ENCODE results near the gene PLCB3. TPM values are rescaled to one million over a fixed set of nuclear protein-coding genes. Genes with fewer than 3 reads are reported as not detected.

Gene PLCB3
- total and polyA plus RNA-seq, 3 experiments from 2014 or later = 0.47 to 13.6 (median 12.5) TPM

- Mint-ChIP-seq H3K27ac (peak overlapping the region in 5 of 8 donors; percentile 54 to 81 (median 67)), H3K4me1 (peaks cover 12 to 36% (median 14%) of the 10 kb centered on the region in 3 donors)
- H3K27ac ChIP-seq (ENCODE audit: low read depth, low read length) = peak overlapping the region; percentile 65
Observed at GRCh38 chr11:64251753-64252002, 348 bp downstream of the PLCB3 start.

GRCh38 chr11:64252003-64252872 lies 908 bp downstream of the PLCB3 start:
- peak overlapping the region; percentile 61 to 95 (median 84) for H3K4me3 Mint-ChIP-seq
- H3K4me1 ChIP-seq (ENCODE audit: insufficient read depth, low read length) = peaks cover 26% of the 10 kb centered on the region
- POLR2A ChIA-PET = interaction anchor here (1.0 to 2.1 kb wide), 4 partner anchors 10 to 49 kb away, joined by 3 to 9 read pairs (median 6); partner anchors contain the start of gene FERMT3
- no peaks in the 10 kb centered on the region for H3K27me3 Mint-ChIP-seq
- DNase-seq = no peak
- H3K27ac Mint-ChIP-seq = peak overlapping the region in 5 of 8 donors; percentile 54 to 81 (median 67)
- H3K9me3 ChIP-seq (ENCODE audit: low read length) = no peaks in the 10 kb centered on the region
- H3K27ac ChIP-seq (ENCODE audit: low read depth, low read length) = peak overlapping the region; percentile 65
- CTCF ChIA-PET = interaction anchor here (0.8 to 13.4 kb wide), 8 partner anchors 9 to 90 kb away, joined by 3 to 124 read pairs (median 12); partner anchors contain the start of genes CATSPERZ, ESRRA, FERMT3 and FKBP2
- peaks cover 11 to 31% (median 14%) of the 10 kb centered on the region in 3 donors for H3K4me1 Mint-ChIP-seq
- H3K9me3 Mint-ChIP-seq = no peaks in the 10 kb centered on the region
- H3K27me3 ChIP-seq (ENCODE audit: insufficient read depth, low read length, poor library complexity, severe bottlenecking) = no peaks in the 10 kb centered on the region
- peaks cover 0 to 12% (median 0%) of the 10 kb centered on the region in 3 donors for H3K36me3 Mint-ChIP-seq
- no peaks in the 10 kb centered on the region for H3K36me3 ChIP-seq (ENCODE audit: insufficient read depth, low read length)
- H3K4me3 ChIP-seq (ENCODE audit: low read length) = peak overlapping the region; percentile 66

More at GRCh38 chr11:64251753-64252002, 348 bp downstream of the PLCB3 start:
- H3K36me3 ChIP-seq (ENCODE audit: insufficient read depth, low read length) = no peaks in the 10 kb centered on the region
- peaks cover 26% of the 10 kb centered on the region for H3K4me1 ChIP-seq (ENCODE audit: insufficient read depth, low read length)
- H3K27me3 Mint-ChIP-seq = no peaks in the 10 kb centered on the region
- H3K36me3 Mint-ChIP-seq = peaks cover 0 to 11% (median 0%) of the 10 kb centered on the region in 3 donors
- H3K9me3 ChIP-seq (ENCODE audit: low read length) = no peaks in the 10 kb centered on the region
- peak overlapping the region; percentile 66 for H3K4me3 ChIP-seq (ENCODE audit: low read length)
- no peak for DNase-seq
- no peaks in the 10 kb centered on the region for H3K9me3 Mint-ChIP-seq
- CTCF ChIA-PET = interaction anchor here (0.8 to 13.4 kb wide), 11 partner anchors 9 to 90 kb away, joined by 3 to 124 read pairs (median 7); partner anchors contain the start of genes CATSPERZ, ESRRA, FERMT3 and FKBP2
- no peaks in the 10 kb centered on the region for H3K27me3 ChIP-seq (ENCODE audit: insufficient read depth, low read length, poor library complexity, severe bottlenecking)
- peak overlapping the region; percentile 61 to 95 (median 84) for H3K4me3 Mint-ChIP-seq
- POLR2A ChIA-PET = interaction anchor here (0.5 to 2.3 kb wide), 5 partner anchors 9 to 50 kb away, joined by 3 to 9 read pairs (median 7); partner anchors contain the start of gene FERMT3

- Histone ChIP-seq H3K27ac (ENCODE audit: low read depth, low read length) (no peak overlapping the region), H3K4me1 (ENCODE audit: insufficient read depth, low read length) (peaks cover 26% of the 10 kb centered on the region), H3K4me3 (ENCODE audit: low read length) (no peak overlapping the region), H3K36me3 (ENCODE audit: insufficient read depth, low read length) (no peaks in the 10 kb centered on the region), H3K9me3 (ENCODE audit: low read length) (no peaks in the 10 kb centered on the region), H3K27me3 (ENCODE audit: insufficient read depth, low read length, poor library complexity, severe bottlenecking) (no peaks in the 10 kb centered on the region)
- Mint-ChIP-seq H3K27ac (peak overlapping the region in 1 of 8 donors; percentile 41), H3K27me3 (no peaks in the 10 kb centered on the region), H3K36me3 (peaks cover 0 to 17% (median 0%) of the 10 kb centered on the region in 3 donors), H3K4me3 (peak overlapping the region in 5 of 7 donors; percentile 8 to 68 (median 41)), H3K9me3 (no peaks in the 10 kb centered on the region), H3K4me1 (peaks cover 10 to 28% (median 11%) of the 10 kb centered on the region in 3 donors)
- ChIA-PET CTCF (interaction anchor here (1.3 to 13.4 kb wide), 5 partner anchors 17 to 65 kb away, joined by 3 to 124 read pairs (median 9); partner anchors contain the start of genes CATSPERZ, ESRRA, FERMT3 and PRDX5), POLR2A (interaction anchor here (1.0 to 2.1 kb wide), 2 partner anchors 16 to 47 kb away, joined by 4 to 9 read pairs; partner anchors contain the start of gene FERMT3)
- no peak for DNase-seq
Observed at GRCh38 chr11:64253043-64253442, 1.7 kb downstream of the PLCB3 start.

- peaks cover 26% of the 10 kb centered on the region for H3K4me1 ChIP-seq (ENCODE audit: insufficient read depth, low read length)
- peak overlapping the region in 5 of 7 donors; percentile 8 to 68 (median 29) for H3K4me3 Mint-ChIP-seq
- H3K36me3 Mint-ChIP-seq = peaks cover 0 to 19% (median 0%) of the 10 kb centered on the region in 3 donors
- no peak for DNase-seq
- POLR2A ChIA-PET = no interaction called here
- peaks cover 6 to 27% (median 11%) of the 10 kb centered on the region in 3 donors for H3K4me1 Mint-ChIP-seq
- no peaks in the 10 kb centered on the region for H3K9me3 Mint-ChIP-seq
- no peaks in the 10 kb centered on the region for H3K9me3 ChIP-seq (ENCODE audit: low read length)
- H3K27ac ChIP-seq (ENCODE audit: low read depth, low read length) = no peak overlapping the region
- H3K36me3 ChIP-seq (ENCODE audit: insufficient read depth, low read length) = no peaks in the 10 kb centered on the region
- H3K27me3 Mint-ChIP-seq = no peaks in the 10 kb centered on the region
- H3K4me3 ChIP-seq (ENCODE audit: low read length) = no peak overlapping the region
- CTCF ChIA-PET = interaction anchor here (1.0 to 2.2 kb wide), 5 partner anchors 11 to 64 kb away, joined by 3 to 9 read pairs (median 5); partner anchors contain the start of genes FERMT3, PRDX5 and TRMT112
- H3K27me3 ChIP-seq (ENCODE audit: insufficient read depth, low read length, poor library complexity, severe bottlenecking) = no peaks in the 10 kb centered on the region
- peak overlapping the region in 1 of 8 donors; percentile 69 for H3K27ac Mint-ChIP-seq
Observed at GRCh38 chr11:64253481-64253880, 2.2 kb downstream of the PLCB3 start.

GRCh38 chr11:64254326-64254725 lies 3.0 kb downstream of the PLCB3 start:
- Histone ChIP-seq H3K4me1 (ENCODE audit: insufficient read depth, low read length) (peaks cover 26% of the 10 kb centered on the region), H3K27ac (ENCODE audit: low read depth, low read length) (no peak overlapping the region), H3K9me3 (ENCODE audit: low read length) (no peaks in the 10 kb centered on the region), H3K36me3 (ENCODE audit: insufficient read depth, low read length) (no peaks in the 10 kb centered on the region), H3K27me3 (ENCODE audit: insufficient read depth, low read length, poor library complexity, severe bottlenecking) (no peaks in the 10 kb centered on the region), H3K4me3 (ENCODE audit: low read length) (no peak overlapping the region)
- Mint-ChIP-seq H3K36me3 (peaks cover 0 to 22% (median under 1%) of the 10 kb centered on the region in 3 donors), H3K27ac (peak overlapping the region in 1 of 8 donors; percentile 69), H3K4me1 (peaks cover 7 to 27% (median 11%) of the 10 kb centered on the region in 3 donors), H3K9me3 (no peaks in the 10 kb centered on the region), H3K27me3 (no peaks in the 10 kb centered on the region), H3K4me3 (peak overlapping the region in 1 of 7 donors; percentile 72)
- ChIA-PET CTCF (interaction anchor here (0.7 to 2.2 kb wide), 6 partner anchors 8 to 63 kb away, joined by 3 to 9 read pairs (median 4); partner anchors contain the start of genes FERMT3, PRDX5 and TRMT112), POLR2A (interaction anchor here (0.6 kb wide), 1 partner anchor 13 kb away, joined by 6 read pairs; no protein-coding TSS in a partner anchor)
- no peak for DNase-seq

- Histone ChIP-seq H3K9me3 (ENCODE audit: low read length) (no peaks in the 10 kb centered on the region), H3K27ac (ENCODE audit: low read depth, low read length) (no peak overlapping the region), H3K36me3 (ENCODE audit: insufficient read depth, low read length) (no peaks in the 10 kb centered on the region), H3K27me3 (ENCODE audit: insufficient read depth, low read length, poor library complexity, severe bottlenecking) (no peaks in the 10 kb centered on the region), H3K4me3 (ENCODE audit: low read length) (no peak overlapping the region), H3K4me1 (ENCODE audit: insufficient read depth, low read length) (peaks cover 24% of the 10 kb centered on the region)
- Mint-ChIP-seq H3K4me1 (peaks cover 8 to 30% (median 13%) of the 10 kb centered on the region in 3 donors), H3K27me3 (no peaks in the 10 kb centered on the region), H3K4me3 (no peak overlapping the region), H3K27ac (peak overlapping the region in 1 of 8 donors; percentile 43), H3K36me3 (peaks cover 0 to 31% (median 3%) of the 10 kb centered on the region in 3 donors), H3K9me3 (no peaks in the 10 kb centered on the region)
- POLR2A ChIA-PET = no interaction called here
- CTCF ChIA-PET = interaction anchor here (0.7 to 2.7 kb wide), 4 partner anchors 9 to 49 kb away, joined by 3 to 9 read pairs (median 5); no protein-coding TSS in a partner anchor
- DNase-seq = no peak
Observed at GRCh38 chr11:64255135-64256128, 4.1 kb downstream of the PLCB3 start.

GRCh38 chr11:64256300-64256699 lies 5.0 kb downstream of the PLCB3 start:
- ChIA-PET POLR2A (interaction anchor here (0.6 kb wide), 1 partner anchor 30 kb away, joined by 3 read pairs; no protein-coding TSS in a partner anchor), CTCF (interaction anchor here (1.0 to 2.7 kb wide), 3 partner anchors 45 to 52 kb away, joined by 3 to 7 read pairs (median 4); no protein-coding TSS in a partner anchor)
- H3K27ac Mint-ChIP-seq = no peak overlapping the region
- H3K9me3 Mint-ChIP-seq = no peaks in the 10 kb centered on the region
- Histone ChIP-seq H3K27me3 (ENCODE audit: insufficient read depth, low read length, poor library complexity, severe bottlenecking) (no peaks in the 10 kb centered on the region), H3K27ac (ENCODE audit: low read depth, low read length) (no peak overlapping the region), H3K9me3 (ENCODE audit: low read length) (no peaks in the 10 kb centered on the region), H3K4me3 (ENCODE audit: low read length) (no peak overlapping the region), H3K4me1 (ENCODE audit: insufficient read depth, low read length) (peaks cover 17% of the 10 kb centered on the region), H3K36me3 (ENCODE audit: insufficient read depth, low read length) (no peaks in the 10 kb centered on the region)
- peaks cover 0 to 31% (median 3%) of the 10 kb centered on the region in 3 donors for H3K36me3 Mint-ChIP-seq
- H3K4me3 Mint-ChIP-seq = no peak overlapping the region
- DNase-seq = no peak
- no peaks in the 10 kb centered on the region for H3K27me3 Mint-ChIP-seq
- peaks cover 6 to 23% (median 13%) of the 10 kb centered on the region in 3 donors for H3K4me1 Mint-ChIP-seq
